Lower leg skin (tissue), 4 donors: ENCODE measurements around the gene PAOX. TPM values are rescaled to one million over a fixed set of nuclear protein-coding genes. Genes with fewer than 3 reads are reported as not detected.
A peak's percentile ranks its signal among the peaks of the same experiment; 100 is the strongest.
"Not testable (repeated sequence)": the region's sequence is repeated elsewhere in the genome, so short reads cannot be mapped to it uniquely, and the experiment has no call there.

ENCODE experiments used
- DNase-seq, 2 donors: peaks; one replicate each; pipeline ENCODE4 v3.0.0-alpha.2; 2019; ENCODE audit warnings: low spot score in 2 of 2
- H3K4me3 ChIP-seq: fragments of 200-600 bp; sonication (generic); 2 replicates; pipeline ENCODE4 v1.5.1; 2017; ENCODE audit warnings: mild to moderate bottlenecking, low read depth; ENCODE audit not compliant: poor library complexity, severe bottlenecking
- POLR2A ChIP-seq, 2 donors: fragments of 450-650 bp; IDR thresholded peaks; one replicate each; pipeline ENCODE4 v1.6.1; 2016 to 2017; ENCODE audit warnings: antibody characterized with exemption in 2 of 2, mild to moderate bottlenecking in 1 of 2, moderate library complexity in 1 of 2
- WGBS, 2 donors: methylation state at CpG; one replicate each; pipeline ENCODE4 v1.1.5; 2018; 5-methylcytosine and 5-hydroxymethylcytosine counted together
- intact Hi-C: fragments of 100-400 bp; cut with DNase I; formaldehyde crosslinking; loops from one replicate; pipeline ENCODE4 v1.15.0; 2023; ENCODE audit warnings: low total_unique reads
- total RNA-seq, 4 donors: library from RNA; depleted of rRNA; stranded (reverse); fragments of >200 nt; gene quantifications; one replicate each; pipeline ENCODE4 v1.1.0, GENCODE V29; 2016
- TF ChIP-seq, protein P1 (sequence below), 3 donors: fragments of 450-650 bp; IDR thresholded peaks; one replicate each; pipeline ENCODE4 v1.5.1; 2016; ENCODE audit warnings: antibody characterized with exemption in 3 of 3, mild to moderate bottlenecking in 3 of 3, moderate library complexity in 2 of 3

The PAOX gene
- total RNA-seq, 4 donors from 2014 or later: 8.1 to 21.8 (median 14.4) TPM

GRCh38 chr10:133370030-133370786 lies 8.9 kb upstream of the PAOX start:
- intact Hi-C loops: no loop called here
- WGBS, 2 donors: 88 to 92% methylated on average over 24 of the region's 24 CpGs
- no peak for DNase-seq

DNA sequence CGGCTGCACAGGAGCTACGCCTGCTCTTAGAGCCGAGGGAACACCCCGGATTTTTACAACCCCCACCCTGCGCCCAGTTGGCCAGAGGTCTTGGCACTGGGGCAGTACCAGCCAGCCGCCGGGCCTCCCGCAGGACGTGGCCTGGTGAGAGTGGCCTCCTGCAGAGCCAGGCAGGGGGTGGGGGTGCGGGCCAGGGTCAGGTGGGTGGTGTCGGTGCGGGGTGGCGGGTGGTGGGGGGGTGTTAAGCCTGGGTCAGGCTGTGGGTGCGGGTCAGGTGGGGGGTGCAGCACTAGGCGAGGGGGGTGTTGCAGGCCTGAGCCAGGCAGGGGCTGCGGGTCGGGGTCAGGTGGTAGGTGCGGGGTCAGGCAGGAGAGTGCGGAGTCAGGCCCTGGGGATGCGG lies 6.6 kb upstream of the PAOX start:
- intact Hi-C loops: no loop called here
- TF ChIP-seq, protein P1, sequence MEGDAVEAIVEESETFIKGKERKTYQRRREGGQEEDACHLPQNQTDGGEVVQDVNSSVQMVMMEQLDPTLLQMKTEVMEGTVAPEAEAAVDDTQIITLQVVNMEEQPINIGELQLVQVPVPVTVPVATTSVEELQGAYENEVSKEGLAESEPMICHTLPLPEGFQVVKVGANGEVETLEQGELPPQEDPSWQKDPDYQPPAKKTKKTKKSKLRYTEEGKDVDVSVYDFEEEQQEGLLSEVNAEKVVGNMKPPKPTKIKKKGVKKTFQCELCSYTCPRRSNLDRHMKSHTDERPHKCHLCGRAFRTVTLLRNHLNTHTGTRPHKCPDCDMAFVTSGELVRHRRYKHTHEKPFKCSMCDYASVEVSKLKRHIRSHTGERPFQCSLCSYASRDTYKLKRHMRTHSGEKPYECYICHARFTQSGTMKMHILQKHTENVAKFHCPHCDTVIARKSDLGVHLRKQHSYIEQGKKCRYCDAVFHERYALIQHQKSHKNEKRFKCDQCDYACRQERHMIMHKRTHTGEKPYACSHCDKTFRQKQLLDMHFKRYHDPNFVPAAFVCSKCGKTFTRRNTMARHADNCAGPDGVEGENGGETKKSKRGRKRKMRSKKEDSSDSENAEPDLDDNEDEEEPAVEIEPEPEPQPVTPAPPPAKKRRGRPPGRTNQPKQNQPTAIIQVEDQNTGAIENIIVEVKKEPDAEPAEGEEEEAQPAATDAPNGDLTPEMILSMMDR (IDR thresholded peaks at IDR 0.05): no peak
- TF ChIP-seq POLR2A (IDR thresholded peaks at IDR 0.05): no peak
- H3K4me3 ChIP-seq: no peak overlapping the region
- no peak for DNase-seq
- WGBS, 2 donors: 9 to 29% methylated on average over 10 to 12 of the region's 20 CpGs

More at GRCh38 chr10:133370030-133370786, 8.9 kb upstream of the PAOX start:
- H3K4me3 ChIP-seq: no peak overlapping the region
- TF ChIP-seq POLR2A (IDR thresholded peaks at IDR 0.05): no peak
- TF ChIP-seq, protein P1 (IDR thresholded peaks at IDR 0.05): no peak

- H3K4me3 ChIP-seq: peak within 1 kb of the TSS; percentile 30
- intact Hi-C loops: no loop called here
- peak; percentile 89 to 98 for DNase-seq
- 1 to 4% methylated on average over 21 to 39 of the region's 89 CpGs for WGBS, 2 donors
- no peak for TF ChIP-seq POLR2A (IDR thresholded peaks at IDR 0.05)
- TF ChIP-seq, protein P1 (IDR thresholded peaks at IDR 0.05): no peak
Measured at GRCh38 chr10:133373174-133374090, 5.6 kb upstream of the PAOX start, which contains the start of gene ECHS1. ECHS1 (minus strand) TSS chr10:133373354; CDS start chr10:133373333, 21 bp downstream.

DNA sequence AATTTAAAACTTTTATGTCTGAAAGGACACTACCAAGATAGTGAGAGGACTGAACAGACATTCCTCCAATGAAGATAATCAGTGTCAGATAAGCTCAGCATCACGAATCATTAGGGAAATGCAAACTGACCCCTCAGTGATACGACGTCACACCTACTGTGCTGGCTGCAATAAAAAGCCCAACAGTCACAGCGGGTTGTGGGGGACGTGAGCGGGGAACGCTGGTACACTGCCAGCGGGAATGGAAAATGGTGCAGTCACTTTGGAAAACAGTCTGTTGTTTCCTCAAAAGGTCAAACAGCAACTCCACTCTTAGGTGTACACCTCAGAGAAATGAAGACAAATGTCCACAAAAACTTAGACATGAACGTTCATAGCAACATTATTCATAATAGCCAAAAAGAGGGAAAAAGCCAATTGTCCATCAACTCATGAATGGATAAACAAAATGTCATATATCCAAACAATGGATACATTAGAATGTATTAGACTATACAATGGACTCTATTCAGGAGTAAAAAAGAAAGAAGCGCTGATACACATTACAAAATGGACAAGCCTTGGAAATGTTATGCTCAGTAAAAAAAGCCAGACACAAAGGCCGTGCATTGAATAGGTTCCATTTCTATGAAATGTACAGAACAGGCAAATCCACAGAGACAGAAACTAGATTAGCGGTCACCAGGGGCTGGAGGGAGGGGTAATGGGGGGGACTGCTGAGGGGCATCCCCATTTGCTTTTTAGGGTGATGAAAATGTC lies 3.5 kb upstream of the PAOX start:
- 72 to 76% methylated on average over 12 of the region's 12 CpGs for WGBS, 2 donors
- H3K4me3 ChIP-seq: no peak overlapping the region
- TF ChIP-seq, protein P1 (IDR thresholded peaks at IDR 0.05): no peak
- no peak for TF ChIP-seq POLR2A (IDR thresholded peaks at IDR 0.05)
- intact Hi-C loops: no loop called here
- DNase-seq: no peak

- WGBS, 2 donors: 87 to 91% methylated on average over 5 of the region's 5 CpGs
- intact Hi-C loops, DNase-seq, H3K4me3 ChIP-seq: not testable (repeated sequence)
Measured at GRCh38 chr10:133376183-133376582, 2.9 kb upstream of the PAOX start.
